HG03571 (cell line): ENCODE measurements around the gene UGT1A8.

Source experiments
- ATAC-seq: cut with Tn5 transposase; IDR thresholded peaks from one replicate; pipeline ENCODE4 v1.9.1; 2021; ENCODE audit not compliant: unreplicated experiment

UGT1A8 gene

DNA sequence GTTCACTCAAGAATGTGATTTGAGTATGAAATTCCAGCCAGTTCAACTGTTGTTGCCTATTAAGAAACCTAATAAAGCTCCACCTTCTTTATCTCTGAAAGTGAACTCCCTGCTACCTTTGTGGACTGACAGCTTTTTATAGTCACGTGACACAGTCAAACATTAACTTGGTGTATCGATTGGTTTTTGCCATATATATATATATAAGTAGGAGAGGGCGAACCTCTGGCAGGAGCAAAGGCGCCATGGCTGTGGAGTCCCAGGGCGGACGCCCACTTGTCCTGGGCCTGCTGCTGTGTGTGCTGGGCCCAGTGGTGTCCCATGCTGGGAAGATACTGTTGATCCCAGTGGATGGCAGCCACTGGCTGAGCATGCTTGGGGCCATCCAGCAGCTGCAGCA is 142.6 kb downstream of the UGT1A8 start, which contains the start of gene UGT1A1:
Gene UGT1A1, plus strand, starts transcription at position 228 of the 400 bp plus-strand sequence. Its CDS starts 18 bp downstream, at position 246.
- no peak for ATAC-seq

DNA sequence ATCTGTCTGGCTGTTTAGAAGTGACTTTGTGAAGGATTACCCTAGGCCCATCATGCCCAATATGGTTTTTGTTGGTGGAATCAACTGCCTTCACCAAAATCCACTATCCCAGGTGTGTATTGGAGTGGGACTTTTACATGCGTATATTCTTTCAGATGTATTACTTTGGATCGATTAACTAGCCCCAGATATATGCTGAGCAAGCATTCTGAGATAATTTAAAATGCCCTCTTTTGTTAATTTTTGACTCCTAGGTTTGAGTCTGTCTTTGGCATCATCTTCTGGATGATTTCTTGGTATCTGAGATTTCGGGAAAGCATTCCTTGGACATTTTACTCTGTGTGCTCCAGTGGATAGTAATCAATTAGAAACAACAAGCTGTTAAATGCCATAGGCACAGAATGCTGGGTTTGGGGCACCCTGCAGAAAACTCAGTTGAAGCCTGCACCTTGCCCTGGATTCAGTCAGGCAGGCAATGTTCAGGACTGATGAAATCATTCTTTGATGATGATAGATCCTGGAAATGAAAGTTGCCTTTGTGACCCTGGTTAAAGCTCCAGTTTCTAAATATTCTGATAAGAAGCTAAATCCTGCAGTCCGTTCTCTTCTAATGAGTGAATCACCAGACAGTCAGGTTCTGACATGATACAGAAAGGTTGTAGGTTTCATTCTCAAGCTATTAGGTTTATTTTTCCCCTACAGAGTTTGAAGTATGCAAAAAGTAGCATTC is 143.8 kb downstream of the UGT1A8 start:
- ATAC-seq: no peak

DNA sequence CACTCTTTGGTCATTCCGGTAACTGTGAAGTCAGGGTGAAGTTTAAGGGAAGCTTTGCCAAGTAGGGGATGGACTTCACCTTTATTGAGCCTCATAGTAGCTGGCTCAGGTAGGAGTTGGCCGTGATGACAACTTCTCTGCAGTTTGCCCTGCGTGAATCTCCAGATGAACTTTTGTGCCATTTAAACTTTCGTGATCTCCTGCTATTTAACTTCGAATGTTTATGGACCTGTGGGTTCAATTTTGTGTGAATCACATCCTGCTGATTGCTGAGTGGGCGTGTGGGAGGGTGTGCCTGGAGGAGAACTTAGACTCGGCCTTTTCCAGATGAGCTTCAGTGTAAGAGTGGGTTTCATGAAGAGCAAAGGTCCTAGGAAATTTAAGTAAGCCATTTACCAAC is 146.8 kb downstream of the UGT1A8 start:
- ATAC-seq: no peak

DNA sequence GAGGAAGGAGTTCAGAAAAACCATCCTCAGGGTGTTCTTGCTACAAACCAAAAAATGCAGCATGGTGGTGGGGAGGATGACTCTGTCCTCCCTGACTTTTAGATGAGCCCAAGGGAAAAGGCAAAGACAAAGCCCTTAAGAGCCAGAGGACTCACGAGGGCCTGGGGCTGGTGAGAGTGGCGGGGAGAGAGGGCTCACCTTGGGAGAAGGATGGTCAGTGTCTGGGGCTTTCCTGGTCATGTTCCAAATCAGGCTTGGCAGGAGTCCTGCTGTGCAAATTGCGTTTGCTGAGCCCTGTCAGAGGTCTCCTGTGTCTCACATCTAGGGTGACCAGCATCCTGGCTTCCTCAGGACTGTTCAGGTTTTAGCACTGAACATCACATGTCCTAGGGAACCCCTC is 147.3 kb downstream of the UGT1A8 start:
- ATAC-seq: no peak

DNA sequence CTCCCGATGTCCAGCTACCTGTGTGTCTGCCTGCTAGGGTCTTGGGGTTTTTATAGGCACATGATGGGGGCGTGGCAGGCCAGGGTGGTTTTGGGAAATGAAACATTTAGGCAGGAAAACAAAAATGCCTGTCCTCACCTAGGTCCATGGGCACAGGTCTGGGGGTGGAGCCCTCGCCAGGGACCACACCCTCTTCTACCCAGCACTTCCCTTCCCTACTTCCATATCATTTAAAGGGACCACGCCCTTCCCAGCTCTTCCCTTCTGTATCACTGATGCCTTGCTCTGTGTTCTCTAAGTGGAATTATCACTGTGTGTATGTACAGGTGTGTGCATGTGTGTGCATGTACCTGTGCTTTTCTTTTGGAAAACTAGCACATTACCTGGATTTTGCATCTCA is 149.0 kb downstream of the UGT1A8 start:
- no peak for ATAC-seq

DNA sequence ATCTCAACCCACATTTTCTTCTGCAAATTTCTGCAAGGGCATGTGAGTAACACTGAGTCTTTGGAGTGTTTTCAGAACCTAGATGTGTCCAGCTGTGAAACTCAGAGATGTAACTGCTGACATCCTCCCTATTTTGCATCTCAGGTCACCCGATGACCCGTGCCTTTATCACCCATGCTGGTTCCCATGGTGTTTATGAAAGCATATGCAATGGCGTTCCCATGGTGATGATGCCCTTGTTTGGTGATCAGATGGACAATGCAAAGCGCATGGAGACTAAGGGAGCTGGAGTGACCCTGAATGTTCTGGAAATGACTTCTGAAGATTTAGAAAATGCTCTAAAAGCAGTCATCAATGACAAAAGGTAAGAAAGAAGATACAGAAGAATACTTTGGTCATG is 150.6 kb downstream of the UGT1A8 start:
- no peak for ATAC-seq

DNA sequence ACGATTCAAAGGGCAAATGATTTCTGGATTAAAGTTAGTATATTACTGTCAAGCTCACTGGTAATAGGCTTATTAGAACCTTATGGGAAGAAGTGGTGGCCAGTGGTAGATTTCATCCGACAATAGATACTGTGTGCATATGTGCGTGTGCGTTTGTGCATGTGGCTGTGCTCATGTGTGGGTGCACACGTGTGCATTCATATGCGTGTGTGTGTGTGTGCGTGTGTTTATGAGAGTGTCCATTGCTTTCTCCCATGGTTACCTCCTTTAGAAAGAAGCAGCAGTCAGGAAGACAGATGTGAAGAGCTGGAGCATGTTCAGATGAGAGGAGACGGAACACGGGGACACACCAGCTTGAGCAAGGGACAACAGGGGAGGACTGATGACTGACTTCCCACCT is 151.8 kb downstream of the UGT1A8 start:
- no peak for ATAC-seq

DNA sequence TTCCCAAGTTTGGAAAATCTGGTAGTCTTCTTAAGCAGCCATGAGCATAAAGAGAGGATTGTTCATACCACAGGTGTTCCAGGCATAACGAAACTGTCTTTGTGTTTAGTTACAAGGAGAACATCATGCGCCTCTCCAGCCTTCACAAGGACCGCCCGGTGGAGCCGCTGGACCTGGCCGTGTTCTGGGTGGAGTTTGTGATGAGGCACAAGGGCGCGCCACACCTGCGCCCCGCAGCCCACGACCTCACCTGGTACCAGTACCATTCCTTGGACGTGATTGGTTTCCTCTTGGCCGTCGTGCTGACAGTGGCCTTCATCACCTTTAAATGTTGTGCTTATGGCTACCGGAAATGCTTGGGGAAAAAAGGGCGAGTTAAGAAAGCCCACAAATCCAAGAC is 154.7 kb downstream of the UGT1A8 start:
- no peak for ATAC-seq

DNA sequence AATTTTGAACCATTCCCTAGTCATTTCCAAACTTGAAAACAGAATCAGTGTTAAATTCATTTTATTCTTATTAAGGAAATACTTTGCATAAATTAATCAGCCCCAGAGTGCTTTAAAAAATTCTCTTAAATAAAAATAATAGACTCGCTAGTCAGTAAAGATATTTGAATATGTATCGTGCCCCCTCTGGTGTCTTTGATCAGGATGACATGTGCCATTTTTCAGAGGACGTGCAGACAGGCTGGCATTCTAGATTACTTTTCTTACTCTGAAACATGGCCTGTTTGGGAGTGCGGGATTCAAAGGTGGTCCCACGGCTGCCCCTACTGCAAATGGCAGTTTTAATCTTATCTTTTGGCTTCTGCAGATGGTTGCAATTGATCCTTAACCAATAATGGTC is 155.2 kb downstream of the UGT1A8 start:
- ATAC-seq: no peak

DNA sequence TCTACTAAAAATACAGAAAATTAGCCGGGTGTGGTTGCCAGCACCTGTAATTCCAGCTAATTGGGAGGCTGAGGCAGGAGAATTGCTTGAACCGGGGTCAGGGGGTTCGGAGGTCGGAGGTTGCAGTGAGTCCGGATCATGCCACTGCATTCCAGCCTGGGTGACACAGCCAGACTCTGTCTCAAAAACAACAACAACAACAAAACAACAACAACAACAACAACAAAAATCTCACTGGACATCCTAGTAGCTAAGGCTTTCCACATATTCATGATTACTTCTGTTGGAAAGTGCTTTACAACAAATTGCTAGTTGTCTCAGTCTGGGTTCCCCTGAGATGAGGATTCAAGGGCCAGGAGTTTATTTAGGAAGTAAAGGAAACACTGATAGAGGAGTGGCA is 156.4 kb downstream of the UGT1A8 start:
- no peak for ATAC-seq

DNA sequence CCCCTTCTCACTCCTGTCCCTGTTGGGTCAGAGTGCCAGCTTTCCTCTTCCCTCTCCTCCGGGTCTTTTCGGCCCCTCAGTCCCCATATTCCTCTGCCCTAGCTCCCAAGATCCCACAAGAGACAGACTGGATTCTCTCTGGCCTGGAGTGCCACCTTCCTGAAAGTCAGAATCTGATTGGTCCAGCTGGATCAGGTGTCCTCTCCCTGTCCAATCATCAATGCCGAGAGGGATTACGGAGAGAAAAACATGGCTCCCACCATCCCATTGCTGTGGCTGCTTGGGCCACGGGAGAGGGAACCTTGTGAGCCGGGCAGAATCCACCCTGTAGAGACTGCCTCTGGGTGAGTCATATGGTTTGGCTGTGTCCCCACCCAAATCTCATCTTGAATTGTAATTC is 158.0 kb downstream of the UGT1A8 start:
- no peak for ATAC-seq

DNA sequence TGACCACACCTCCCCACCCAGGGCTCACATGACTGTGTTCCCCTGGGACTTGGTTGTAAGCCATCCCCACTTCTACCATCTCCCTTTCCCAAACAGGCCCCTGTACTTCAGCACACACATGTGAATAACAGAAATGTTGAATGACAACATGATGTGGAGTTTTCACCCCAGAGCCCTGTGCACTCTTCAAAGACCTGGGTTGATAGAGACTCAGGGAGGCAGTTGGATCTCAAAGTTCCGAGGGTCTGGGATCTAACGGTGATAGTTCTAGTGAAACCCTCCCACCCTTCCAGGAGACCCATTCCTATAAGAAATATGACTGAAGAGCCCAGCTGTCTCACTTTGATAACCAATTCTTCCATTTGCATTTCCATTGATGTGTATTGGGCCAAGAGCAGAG is 160.6 kb downstream of the UGT1A8 start, which contains the start of gene MROH2A:
Gene MROH2A, plus strand, starts transcription at position 301 of the 400 bp plus-strand sequence. CDS start 1,029 bp downstream, outside the sequence.
- ATAC-seq: no peak

DNA sequence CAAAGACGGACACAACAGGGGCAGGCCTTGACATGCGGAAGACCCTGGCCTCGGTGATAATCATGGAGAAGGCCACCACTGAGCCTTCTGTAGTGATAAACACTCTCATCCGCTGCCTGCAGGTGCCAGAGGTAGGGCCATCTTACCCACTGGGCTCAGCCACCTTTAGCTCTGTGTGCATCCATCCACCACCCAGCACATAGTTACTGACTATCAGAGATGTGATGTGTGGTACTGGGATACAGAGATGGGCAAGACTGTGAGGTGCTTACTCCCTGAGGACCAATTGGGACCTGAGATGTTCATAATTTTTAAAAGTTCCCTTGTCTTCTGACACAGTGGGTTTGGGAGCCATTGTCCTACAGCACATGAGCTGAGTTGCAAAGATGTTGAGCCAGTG is 162.3 kb downstream of the UGT1A8 start:
- no peak for ATAC-seq

DNA sequence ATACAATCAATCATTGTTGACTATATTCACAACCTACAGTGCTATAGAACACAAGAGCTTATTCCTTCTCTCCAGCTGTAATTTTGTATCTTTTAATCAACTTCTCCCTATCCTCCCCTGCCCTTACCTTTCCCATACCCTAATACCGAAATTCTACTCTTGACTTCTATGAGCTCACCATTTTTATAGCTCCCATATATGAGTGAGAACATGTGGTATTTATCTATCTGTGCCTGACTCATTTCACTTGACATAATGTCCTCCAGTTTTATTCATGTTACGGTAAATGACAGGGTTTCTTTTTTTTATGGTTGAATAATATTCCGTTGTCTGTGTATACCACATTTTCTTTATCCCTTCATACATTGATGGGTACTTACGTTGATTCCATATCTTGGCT is 163.3 kb downstream of the UGT1A8 start:
- no peak for ATAC-seq

DNA sequence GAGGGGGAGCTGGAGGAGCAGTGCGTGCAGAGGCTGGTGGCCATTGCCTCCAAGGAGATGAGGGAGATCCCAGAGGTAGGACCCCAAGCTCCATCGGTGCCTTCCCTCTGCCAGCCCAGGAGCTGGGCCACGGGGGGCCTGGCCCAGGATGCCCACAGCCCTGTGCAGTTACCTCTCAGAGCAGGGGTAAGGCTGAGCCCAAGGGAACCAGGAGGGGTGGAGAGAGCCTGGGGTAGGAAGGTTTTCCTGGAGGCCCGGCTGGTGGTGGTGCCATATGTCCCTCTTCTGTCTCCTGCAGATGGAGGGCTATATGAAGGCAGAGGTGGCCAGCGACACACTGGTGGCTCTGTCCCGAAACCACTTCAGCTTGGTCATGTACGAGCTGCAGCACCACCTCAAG is 172.1 kb downstream of the UGT1A8 start:
- ATAC-seq: no peak

DNA sequence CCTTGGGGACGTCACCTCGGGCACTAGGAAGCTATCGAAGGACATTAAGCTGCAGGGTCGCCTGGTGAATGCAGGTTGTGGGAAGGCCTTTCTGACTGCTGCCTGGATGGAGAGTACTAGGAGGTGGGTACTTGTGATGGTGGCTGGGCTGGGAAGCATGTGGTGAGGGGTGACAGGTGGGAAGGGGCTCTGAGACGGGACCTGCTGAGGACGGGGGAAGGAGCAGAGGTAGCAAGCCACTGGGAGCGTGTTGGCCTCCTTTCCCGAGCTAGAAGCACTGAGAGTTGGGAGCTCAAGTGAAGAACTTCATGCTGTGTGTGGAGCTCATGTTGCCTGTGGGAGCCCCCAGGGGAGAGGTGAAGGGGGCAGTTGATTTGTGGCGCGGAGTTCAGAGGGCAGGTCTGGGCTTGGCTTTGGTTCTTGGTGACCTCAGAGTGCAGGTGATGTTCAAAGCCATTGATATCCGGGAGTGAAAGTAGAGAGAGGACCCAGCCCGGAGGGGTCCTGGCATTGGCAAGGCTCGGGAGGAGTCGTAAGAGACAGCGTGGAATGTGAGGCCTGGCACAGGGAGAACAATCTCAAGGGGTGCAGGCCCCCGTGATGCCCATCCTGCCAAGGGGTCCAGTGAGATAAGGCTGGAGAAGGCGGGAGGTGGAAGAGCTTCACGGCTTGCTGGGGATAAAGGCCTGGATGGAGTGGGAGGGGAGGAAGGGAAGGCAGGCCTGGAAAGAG is 173.9 kb downstream of the UGT1A8 start:
- no peak for ATAC-seq

DNA sequence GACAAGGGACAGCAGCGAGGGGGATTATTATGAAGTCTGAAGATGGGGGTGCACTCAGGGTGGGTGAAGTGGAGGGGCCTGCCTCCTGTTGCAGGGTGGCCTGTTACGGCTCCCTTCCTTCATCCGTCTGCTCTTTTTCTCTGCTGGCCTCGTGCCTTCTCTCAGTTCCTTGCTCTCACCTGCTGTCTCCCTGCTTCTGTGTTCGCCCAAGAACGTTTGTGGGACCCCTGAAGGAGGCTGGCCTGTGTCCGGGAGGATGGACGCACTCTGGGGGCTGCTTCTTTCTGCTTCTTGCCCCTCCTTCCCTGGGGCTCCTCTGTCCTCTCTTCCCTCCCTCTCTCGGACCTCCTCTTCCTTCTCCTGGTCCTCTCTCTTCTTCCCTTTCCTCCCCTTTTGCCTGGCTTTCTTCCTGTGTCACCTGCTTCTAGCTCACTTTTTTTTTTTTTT is 174.5 kb downstream of the UGT1A8 start:
- ATAC-seq: no peak

DNA sequence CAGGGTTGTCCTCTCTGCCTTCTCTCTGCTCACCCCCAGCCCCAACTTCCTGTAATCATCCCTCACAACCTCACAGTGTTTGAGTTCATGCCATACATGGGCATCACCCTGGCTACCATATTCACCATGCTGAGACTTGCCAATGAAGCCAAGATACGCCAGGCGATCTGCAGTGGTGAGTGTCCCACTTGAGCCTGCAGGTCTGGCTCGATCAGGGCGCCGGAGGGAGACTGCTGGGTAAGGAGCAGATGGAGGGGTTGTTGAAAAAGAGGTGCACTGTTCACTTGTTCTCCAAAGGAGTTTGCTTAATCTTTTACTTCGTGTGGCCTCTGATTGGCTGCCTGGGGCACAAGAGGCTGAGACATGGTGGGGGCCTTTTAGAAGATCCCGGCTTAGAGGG is 175.3 kb downstream of the UGT1A8 start:
- ATAC-seq: no peak

DNA sequence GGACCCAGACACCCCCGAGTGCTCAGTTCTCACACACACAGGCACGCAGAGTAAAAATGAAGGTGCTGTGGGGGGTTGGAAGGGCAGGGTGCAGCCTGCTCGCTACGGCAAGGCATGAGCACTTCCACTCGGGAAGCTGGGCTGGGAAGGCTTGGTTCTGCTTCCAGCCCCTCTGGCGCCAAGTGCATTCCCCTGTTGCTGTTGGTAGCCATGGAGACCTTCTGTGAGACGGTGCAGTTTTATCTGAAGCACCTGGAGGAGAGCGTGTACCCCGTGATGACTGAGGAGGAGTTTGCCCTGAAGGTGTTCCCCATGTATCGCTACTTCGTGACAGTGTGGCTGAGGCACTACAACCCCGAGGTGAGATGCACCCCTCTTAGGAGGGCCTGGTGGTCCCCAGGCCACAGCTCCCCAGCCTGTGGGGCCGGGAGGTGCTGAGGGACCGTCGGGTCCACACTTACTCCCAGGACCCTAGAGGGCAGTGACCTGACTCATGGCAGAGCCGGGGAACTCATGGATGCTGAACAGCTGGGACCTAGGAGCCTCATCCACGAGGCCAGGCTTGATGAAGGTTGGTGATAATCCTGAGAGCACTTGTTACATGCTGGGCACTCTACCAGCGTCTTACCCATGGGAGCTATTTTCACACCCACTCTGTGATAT is 176.2 kb downstream of the UGT1A8 start:
- ATAC-seq: no peak

DNA sequence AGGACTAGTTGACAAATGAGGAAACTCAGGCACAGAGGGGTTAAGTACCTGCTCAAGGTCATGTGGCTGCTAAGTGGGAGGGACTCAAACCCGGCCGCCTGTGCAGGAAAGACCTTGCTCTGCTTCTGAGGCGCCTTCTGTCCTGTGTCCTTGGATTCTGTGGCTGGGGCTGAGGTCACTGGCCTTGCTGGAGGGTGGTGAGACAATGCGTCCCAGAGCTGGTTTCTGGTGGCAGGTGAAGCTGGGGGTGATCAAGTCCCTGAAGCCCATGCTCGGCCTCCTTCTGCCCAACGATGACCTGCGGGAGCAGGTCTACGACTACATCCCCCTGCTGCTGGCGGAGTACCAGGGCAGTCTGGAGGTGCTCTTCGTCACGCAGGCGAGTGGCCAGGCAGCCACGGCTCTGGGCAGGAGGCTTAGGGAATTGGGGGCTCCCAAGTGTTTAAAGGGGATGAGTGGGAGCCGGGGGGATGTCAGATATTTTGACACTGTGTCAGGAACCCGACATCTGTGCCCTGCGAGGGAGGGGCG is 176.8 kb downstream of the UGT1A8 start:
- ATAC-seq: no peak

DNA sequence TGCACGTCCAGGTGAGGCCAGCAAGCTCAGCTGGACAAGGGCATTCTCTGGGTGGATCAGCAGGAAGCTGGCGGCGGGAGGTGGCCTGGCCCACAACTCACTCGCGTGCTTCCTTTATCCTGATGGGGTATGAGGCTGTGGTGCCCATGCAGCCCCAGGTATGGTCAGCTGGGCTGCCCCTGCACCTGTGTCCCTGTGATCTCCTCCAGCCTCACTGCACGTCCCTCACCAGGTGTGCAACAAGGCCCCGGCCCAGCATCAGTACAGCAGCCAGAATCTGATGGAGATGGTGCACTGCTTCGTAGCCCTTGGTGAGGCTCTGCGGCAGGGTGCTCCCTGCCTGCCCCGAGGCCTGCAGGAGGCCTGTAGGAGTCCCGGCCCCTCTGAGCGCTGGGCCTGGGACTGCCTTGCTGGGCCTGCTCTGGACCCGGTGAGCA is 178.3 kb downstream of the UGT1A8 start:
- no peak for ATAC-seq

DNA sequence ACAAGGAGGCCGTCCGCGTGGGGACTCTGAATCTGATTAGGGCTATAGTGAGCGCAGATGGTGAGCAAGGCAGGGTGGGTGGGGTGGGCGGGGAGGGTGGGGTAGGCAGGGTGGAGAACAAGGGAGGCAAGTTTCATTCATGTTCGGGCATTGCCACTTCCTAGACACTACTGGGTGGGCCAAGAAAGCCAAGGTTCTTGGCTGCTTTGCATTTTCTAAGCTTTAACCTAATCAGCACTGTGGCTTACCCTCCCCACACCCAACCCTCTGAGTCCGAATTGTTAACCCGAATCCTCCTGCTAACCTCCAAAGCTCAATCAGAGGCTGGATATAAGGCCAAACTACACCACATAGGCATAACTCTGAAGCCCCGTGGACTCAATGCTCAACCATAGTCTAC is 178.8 kb downstream of the UGT1A8 start:
- ATAC-seq: no peak
